ENCODE results near the gene MYBPH.

Gene MYBPH

GRCh38 chr1:203199816-203200571 is 24.4 kb upstream of the MYBPH start:
- no peak for DNase-seq (ENCODE audit: low read depth)

- no peak for DNase-seq (ENCODE audit: low read depth)
Observed at GRCh38 chr1:203199481-203199815, 23.8 kb upstream of the MYBPH start.

- DNase-seq (ENCODE audit: low read depth) = no peak
Observed at GRCh38 chr1:203199002-203199401, 23.4 kb upstream of the MYBPH start.

- DNase-seq (ENCODE audit: low read depth) = no peak
Observed at GRCh38 chr1:203197625-203198024, 22.0 kb upstream of the MYBPH start.

- DNase-seq (ENCODE audit: low read depth) = no peak
Observed at GRCh38 chr1:203196371-203196770, 20.7 kb upstream of the MYBPH start.

- no peak for DNase-seq (ENCODE audit: low read depth)
Observed at GRCh38 chr1:203190949-203191348, 15.3 kb upstream of the MYBPH start.

GRCh38 chr1:203189951-203190352 is 14.3 kb upstream of the MYBPH start:
- DNase-seq (ENCODE audit: low read depth) = no peak

- DNase-seq (ENCODE audit: low read depth) = no peak
Observed at GRCh38 chr1:203188686-203189232, 13.1 kb upstream of the MYBPH start.

- DNase-seq (ENCODE audit: low read depth) = no peak
Observed at GRCh38 chr1:203187689-203188264, 12.2 kb upstream of the MYBPH start.

GRCh38 chr1:203187304-203187685 is 11.7 kb upstream of the MYBPH start:
- DNase-seq (ENCODE audit: low read depth) = no peak

- DNase-seq (ENCODE audit: low read depth) = no peak
Observed at GRCh38 chr1:203186446-203187303, 11.0 kb upstream of the MYBPH start, which contains the start of gene CHI3L1. Gene CHI3L1 (minus strand): TSS chr1:203186704. CDS start chr1:203186623, 81 bp downstream.

GRCh38 chr1:203186091-203186445 is 10.4 kb upstream of the MYBPH start:
- DNase-seq (ENCODE audit: low read depth) = no peak

GRCh38 chr1:203185585-203185984 is 10.0 kb upstream of the MYBPH start:
- no peak for DNase-seq (ENCODE audit: low read depth)

GRCh38 chr1:203185061-203185461 is 9.4 kb upstream of the MYBPH start:
- DNase-seq (ENCODE audit: low read depth) = no peak

- DNase-seq (ENCODE audit: low read depth) = no peak
Observed at GRCh38 chr1:203184467-203184866, 8.8 kb upstream of the MYBPH start.

- DNase-seq (ENCODE audit: low read depth) = no peak
Observed at GRCh38 chr1:203183828-203184227, 8.2 kb upstream of the MYBPH start.

- no peak for DNase-seq (ENCODE audit: low read depth)
Observed at GRCh38 chr1:203182387-203182953, 6.8 kb upstream of the MYBPH start.

GRCh38 chr1:203181586-203182386 is 6.2 kb upstream of the MYBPH start:
- no peak for DNase-seq (ENCODE audit: low read depth)

GRCh38 chr1:203180611-203181330 is 5.1 kb upstream of the MYBPH start:
- no peak for DNase-seq (ENCODE audit: low read depth)

- DNase-seq (ENCODE audit: low read depth) = no peak
Observed at GRCh38 chr1:203179667-203180005, 4.0 kb upstream of the MYBPH start.

Measured in T follicular helper cell (primary cell).